ENCODE data around the gene HSD3B1.
"Not testable (repeated sequence)": the region's sequence is repeated elsewhere in the genome, so short reads cannot be mapped to it uniquely, and the experiment has no call there.

The HSD3B1 gene

DNA sequence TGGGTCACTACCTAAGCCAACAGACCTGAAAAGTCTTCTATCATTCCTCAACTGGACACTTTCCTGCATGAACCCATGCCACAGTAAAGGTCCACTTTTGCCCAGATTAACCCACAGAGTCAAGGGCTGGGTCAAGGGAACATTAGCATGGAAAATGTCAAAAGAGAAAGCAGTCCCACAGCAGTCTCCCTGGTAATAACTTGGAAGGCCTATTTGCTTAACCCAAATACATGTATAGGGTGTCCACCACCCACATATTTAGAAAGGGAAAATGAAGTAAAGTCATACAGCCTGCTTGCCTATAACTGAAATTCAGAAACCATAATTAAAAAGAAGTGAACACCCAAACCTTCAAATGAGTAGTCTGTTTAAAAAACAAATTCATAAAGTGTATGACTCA, 16.1 kb upstream of the HSD3B1 start:
- DNase-seq (ENCODE audit: low read depth in 2 of 2): no peak

DNA sequence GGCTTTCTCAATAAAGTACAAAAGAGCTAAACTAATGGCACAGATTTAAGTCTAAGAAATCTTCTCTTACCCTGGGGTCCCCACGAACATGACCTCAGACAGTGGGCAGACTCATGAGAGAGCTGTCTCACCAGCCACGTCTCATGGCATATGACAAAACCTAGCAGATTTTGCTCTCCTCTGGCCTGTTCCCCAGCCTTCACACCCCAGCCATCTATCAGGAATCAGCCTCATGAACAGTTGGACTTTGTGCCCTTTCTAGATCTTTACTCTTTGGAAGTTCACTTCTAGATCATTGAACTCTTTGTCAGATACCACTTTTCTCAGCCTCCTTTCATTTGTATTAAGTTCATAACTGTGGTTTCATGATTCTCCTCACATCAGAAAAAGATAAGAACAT, 14.2 kb upstream of the HSD3B1 start:
- DNase-seq (ENCODE audit: low read depth in 2 of 2): no peak

DNA sequence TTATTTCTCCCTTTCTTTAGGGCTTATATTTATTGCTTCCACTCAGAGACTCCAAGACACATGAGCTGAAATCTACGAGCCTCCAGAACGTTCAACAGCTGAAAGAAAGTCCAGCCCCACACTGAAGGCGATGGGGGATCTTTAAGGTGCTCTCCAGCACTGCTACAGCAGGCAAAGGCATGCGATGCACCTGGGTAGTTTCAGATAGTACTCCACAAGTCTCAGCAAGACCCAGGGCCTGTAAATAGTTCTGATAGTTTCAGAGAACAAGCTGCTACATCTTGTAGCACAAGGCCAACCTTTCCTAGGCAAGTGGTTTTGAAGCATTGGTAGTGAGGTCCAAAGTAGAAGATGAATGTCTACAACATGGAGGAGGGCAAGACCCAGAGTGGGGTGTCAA, 2.2 kb upstream of the HSD3B1 start:
- DNase-seq (ENCODE audit: low read depth in 2 of 2): no peak

DNA sequence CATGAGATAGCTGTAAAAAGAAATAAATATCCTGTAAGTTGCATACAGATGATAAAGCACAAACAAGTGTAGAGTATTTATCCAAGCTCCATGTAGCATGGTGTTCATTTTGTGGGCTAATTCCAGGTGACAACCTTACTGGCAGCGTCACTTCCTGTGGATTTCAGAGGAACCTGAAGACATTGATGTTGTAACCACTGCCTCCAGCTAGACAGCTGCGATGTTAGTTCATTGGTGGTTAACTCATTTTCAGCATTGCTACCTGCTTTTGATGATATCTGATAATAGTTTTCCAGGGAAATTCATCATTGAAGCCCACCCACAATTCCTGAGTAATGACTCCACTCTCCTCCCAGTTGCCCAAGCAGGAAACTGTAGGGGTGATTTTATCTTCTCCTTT, 3.0 kb downstream of the HSD3B1 start:
- DNase-seq (ENCODE audit: low read depth in 2 of 2): no peak

DNA sequence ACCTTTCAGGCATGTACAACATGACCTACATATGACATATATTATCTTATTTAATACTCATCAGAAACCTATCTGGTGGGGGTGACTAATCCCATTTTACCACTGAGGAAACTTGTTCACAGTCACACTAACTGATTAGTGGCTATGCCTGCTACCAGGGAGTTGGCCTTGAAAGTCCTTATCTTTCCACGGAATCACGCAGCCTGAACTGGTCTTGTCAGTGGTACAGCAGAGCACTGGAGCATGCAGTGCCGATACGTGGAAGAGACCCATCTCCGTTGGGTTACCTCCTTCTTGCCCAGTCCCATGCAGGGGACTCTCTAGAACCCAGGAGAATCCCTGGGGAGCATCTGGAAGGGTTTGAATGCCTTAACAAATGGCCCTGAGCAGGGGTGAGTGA, 8.2 kb downstream of the HSD3B1 start:
- DNase-seq (ENCODE audit: low read depth in 2 of 2): no peak

DNA sequence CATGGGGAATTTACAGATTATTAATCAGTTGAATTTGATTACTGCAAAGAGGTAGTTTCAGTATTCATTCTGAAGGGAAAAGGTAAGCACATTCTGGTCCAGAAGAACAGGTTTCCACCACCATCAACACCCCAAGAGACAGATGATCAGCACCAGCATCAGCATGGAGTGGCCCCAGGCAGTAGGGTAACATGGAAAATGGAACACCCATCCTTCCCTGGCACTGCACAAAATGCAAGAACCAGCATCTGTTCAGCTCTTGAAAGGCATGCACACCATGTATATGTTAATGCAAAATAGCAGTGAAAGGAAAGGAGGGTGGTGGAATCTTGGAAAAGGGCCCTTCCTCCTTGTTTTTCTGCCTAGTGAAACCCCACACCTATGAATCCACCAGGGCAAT, 9.2 kb downstream of the HSD3B1 start:
- no peak for DNase-seq (ENCODE audit: low read depth in 2 of 2)

DNA sequence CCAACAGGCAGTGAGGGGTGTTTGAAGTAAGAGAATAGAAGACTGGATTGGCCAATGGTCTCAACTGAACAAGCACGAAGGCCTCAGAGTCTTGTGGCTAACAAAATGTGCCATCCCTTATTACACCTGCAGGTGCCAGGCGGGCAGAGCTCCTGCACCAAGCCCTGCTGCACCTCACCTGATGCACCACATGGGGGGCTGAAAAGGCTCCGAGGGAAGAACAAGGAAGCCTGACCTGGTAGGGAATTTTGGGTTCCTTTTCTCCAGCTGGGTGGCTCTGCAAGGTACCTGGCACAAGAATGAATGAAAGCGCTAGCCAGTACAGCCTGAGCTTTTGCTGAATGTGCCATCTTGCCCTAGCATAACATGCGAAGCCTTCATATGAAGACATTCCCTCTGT, 9.7 kb downstream of the HSD3B1 start:
- DNase-seq (ENCODE audit: low read depth in 2 of 2): no peak

DNA sequence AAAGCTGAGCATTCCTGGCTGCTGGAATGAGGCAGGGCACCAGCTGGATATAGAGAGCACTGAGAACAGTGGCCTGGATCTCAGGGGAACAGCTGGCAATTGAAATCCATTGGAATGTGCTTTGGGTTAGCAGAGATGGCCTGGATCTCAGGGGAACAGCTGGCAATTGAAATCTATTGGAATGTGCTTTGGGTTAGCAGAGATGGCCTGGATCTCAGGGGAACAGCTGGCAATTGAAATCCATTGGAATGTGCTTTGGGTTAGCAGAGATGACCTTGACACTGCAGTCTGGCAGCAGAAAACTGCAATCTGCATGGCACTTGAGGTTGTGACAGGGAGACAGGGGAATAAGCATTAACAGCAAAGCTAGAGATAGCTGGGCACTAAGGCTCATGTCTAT, 10.7 kb downstream of the HSD3B1 start:
- not testable (repeated sequence) for DNase-seq (ENCODE audit: low read depth in 2 of 2)

DNA sequence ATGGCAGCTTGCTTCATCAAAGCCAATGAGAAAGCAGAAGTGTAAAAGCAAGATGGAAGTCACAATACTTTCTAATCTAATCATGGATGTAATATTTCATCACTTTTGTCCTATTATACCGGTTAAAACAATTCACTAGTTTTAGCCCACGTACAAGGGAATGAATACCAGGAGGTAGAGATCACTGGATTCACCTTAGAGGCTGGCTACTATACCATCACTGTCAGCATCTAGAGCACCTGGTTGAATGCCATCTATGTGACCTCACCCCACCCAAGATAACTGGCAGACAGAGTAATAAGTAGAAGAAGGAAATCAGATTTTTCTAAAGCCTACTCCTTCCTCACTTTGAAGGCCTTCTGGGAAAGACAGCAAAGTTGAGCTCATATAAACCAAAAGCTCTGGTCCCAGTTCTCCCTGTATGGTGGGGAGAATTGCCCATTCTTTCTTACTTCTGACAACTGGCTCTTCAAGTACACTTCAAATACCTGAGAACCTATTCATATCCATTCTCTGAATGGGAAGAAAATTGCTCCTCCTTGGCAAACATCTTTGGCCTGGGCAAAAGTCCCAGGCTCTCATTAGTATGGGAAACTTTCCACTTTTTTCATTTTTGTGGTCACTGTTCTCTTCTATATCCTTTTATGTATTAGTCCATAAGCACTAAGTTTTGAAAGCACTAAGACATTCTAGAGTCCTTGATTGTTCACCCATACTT, 24.8 kb downstream of the HSD3B1 start:
- DNase-seq (ENCODE audit: low read depth in 2 of 2): no peak

DNA sequence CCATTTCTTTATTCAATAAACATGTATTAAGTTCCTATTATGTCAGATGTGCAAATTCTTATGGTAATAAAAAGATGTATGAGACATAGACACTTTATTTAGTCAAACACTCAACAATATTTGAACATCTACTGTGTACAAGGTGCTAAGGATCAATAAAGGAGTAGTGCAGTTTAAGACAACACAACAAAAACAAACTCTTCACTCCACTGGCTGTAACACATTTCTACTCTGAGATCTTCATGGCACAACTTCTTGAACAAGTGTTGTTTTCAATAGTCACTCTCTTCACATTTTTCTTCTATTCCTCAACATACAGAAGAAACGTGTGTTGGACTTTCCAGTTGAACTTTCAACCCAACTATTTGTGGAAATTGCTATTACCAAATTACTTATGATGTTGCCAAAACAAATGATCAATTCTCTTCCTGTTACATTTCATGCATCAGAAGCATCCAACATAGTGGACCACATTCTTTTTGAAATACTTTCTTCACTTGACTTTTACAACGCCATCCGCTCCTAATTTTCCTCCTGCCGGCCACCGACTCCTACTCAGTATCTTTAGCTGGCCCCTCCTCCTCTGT, 25.4 kb downstream of the HSD3B1 start:
- DNase-seq (ENCODE audit: low read depth in 2 of 2): no peak

DNA sequence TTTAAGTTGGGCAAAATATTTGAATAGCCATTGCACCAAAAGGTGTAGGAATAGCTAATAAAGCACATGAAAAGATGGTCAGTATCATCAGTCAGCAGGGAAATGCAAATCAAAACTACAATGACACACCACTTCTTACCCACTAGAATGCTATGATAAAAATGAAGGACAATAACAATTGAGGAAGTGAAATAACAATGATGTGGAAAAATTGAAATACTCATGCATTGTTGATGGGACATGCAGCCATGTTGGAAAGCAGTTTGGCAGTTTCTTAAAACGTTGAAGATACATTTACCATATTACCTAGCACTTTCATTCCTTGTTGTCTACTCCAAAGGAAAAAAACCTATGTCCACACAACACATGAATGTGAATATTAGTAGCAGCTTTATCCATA, 28.4 kb downstream of the HSD3B1 start:
- no peak for DNase-seq (ENCODE audit: low read depth in 2 of 2)

DNA sequence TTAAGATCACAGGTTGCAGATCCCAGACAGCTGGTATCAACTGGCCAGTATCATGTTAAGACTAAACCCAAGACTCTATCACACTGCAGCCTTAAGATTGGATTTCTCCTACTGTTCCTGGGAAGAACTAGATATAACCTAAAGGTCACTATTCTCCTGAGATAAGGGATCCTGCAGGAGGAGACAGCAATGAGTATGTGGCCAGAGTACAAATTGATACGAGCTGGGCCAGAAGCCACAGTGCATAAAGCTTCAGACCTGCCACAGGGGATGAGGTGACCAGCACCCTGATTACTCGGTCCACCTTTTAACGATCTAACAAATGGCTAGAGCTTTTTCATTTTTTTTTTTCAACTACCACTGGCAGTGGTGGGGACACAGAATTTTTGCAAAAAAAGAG, 31.0 kb downstream of the HSD3B1 start:
- DNase-seq (ENCODE audit: low read depth in 2 of 2): no peak

DNA sequence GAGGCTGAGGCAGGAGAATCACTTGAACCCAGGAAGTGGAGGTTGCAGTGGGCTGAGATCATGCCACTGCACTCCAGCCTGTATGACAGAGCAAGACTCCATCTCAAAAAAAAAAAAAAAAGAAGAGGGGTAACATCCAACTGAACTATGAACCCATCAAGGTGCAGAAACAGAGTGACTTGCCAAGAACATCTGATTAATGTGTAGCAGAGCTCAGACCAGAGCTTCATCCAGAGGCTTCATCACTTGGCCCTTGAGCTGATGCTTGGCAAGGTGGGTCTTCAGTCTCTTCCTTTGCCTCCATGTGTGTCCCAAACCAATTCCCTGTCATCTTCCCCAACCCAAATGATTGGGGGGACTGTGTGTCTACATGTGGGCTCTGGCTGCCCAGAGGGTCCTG, 32.6 kb downstream of the HSD3B1 start:
- DNase-seq (ENCODE audit: low read depth in 2 of 2): no peak

DNA sequence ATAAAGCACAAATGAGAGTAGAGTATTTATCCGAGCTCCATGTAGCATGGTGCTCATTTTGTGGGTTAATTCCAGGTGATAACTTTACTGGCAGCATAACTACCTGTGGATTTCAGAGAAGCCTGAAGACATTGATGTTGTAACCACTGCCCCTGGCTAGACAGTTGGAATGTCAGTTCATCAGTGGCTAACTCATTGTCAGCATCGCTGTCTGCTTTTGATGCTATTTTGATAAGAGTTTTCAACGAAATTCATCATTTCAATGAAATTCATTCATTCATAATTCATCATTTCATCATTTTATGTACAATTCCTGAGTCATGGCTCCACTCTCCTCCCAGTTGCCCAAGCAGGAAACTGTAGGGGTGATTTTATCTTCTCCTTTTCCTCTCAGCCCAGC, 34.4 kb downstream of the HSD3B1 start:
- DNase-seq (ENCODE audit: low read depth in 2 of 2): no peak

DNA sequence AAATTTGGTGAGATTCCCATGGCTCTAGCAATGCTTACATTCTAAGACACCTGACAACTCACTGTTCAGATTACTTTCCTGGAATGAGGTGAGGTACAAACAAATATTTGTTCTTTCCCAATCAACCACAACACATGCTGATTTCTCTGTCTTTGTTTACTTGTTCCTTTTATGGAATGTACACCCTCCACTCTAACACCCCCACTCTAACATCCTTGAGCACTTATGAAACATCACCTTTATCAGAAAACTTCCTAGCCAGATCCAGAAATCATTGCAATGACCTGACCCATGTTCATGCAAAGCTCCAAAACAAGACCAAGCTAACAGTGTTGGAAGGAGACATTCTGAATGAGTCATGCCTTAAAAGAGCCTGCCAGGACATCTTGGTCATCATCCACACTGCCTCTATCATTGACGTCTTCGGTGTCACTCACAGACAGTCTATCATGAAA, 35.5 kb downstream of the HSD3B1 start:
- no peak for DNase-seq (ENCODE audit: low read depth in 2 of 2)

DNA sequence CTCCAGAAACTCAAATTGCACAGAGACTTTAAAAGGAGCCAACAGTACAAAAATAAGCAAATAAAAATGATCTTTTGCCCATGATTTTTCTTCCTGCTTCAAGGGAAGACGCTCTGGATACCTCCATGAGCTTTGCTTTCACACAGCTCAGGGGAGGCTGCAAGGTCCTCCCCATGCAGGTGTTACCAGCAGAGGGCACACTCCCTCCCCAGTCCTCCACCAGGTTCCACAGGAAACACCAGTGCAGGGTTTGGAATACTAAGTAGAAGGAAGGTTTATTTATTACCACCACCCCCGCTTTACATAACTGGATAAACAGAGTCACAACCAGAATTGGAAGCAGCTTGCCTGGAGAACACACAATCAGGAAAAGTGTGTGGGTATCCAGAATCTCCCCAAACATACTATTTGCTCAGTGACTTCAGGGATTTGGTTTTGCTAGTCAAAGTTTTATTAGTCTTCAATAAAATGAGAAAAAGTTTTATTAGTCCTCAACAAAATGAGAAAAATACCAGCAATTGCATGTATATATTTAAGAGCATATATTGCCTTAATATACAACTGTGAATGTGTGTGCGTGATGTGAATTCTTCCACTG, 37.3 kb downstream of the HSD3B1 start:
- DNase-seq (ENCODE audit: low read depth in 2 of 2): no peak

DNA sequence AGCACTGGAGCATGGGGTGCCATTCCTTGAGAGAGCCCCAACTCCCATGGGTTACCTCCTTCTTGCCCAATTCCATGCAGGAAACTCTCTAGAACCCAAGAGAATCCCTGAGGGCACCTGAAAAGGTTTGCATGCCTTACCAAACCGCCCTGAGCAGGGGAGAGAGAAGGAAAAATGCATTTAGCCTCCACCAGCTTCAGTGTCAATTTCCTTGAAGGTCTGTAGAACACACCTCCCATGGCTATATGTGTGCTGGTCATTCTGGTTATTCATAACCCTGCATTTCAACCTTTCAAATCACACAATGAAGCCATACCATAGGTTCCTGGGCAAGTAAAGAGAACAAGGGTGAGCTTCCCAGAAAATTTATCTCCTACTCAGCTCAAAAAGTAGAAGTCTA, 39.6 kb downstream of the HSD3B1 start:
- no peak for DNase-seq (ENCODE audit: low read depth in 2 of 2)

DNA sequence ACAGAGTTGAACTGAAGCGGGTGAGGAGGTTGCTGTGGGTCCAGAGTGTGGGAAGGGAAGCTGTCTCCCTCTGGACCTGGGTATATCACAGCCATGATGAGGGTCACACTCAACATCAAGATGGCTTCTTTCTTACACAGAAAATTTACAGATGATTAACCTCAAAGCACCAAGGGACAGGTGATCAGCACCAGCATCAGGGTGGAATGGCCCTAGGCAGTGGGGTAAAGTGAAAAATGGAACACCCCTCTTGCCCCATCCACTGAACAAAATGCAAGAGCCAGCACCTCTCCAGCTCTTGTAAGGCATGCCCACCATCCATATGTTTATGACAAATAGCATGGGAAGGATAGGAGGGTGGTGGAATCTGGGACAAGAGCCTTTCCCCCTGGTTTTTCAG, 40.3 kb downstream of the HSD3B1 start:
- DNase-seq (ENCODE audit: low read depth in 2 of 2): no peak

DNA sequence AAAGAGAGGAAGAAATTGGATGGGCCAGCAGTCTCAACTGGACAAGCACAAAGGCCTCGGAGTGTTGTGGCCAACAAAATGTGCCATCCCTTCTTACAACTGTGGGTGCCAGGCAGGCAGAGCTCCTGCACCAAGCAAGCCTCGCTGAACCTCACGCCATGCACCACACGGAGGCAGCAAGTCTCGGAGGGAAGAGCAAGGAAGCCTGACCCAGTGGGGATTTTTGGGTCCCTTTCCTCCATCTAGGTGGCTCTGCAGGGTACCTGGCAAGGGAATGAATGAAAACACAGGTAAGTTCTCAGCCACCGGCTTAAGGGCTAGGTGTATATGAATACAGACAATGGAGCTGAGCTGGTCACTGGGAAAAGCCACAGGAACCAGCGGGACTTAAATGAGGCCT, 40.8 kb downstream of the HSD3B1 start:
- no peak for DNase-seq (ENCODE audit: low read depth in 2 of 2)

DNA sequence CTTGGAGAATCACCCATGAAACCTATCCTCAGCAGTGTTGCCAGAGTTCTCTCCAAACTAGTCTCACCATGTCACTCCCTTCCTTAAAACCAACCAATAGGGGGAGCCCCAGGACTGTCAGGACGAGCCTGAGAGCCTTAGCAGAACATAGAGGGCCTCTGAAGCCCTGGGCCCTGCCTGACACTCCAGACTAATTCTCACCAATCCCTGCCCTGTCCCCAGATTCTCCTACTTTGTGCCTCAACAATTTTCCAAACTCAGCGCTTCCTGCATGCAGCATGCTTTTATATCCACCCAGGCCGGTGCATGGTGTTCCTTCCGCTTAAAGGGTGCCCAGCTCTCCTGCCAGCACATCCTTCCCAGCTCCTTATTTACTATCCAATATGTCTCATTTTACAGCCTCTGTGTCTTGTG, 42.7 kb downstream of the HSD3B1 start:
- DNase-seq (ENCODE audit: low read depth in 2 of 2): no peak

DNA sequence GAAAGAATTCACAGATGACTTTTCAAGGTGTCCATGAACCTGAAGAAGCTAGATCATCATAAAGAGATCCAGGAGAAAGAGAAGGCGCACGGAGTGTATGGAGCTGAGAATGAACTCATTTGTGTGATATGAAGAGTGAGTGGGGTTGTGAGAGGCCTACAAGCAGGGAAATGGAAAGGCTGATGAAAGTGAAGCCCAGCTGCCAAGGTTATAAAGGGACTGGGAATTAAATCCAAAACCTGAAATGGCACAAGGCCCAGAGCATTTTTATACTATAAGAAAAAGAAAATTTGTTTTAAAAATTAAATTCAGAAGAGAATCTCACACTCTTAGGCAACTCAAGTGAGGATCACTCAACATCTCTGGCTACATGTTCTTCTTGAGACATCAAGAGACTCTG, 43.4 kb downstream of the HSD3B1 start:
- no peak for DNase-seq (ENCODE audit: low read depth in 2 of 2)

DNA sequence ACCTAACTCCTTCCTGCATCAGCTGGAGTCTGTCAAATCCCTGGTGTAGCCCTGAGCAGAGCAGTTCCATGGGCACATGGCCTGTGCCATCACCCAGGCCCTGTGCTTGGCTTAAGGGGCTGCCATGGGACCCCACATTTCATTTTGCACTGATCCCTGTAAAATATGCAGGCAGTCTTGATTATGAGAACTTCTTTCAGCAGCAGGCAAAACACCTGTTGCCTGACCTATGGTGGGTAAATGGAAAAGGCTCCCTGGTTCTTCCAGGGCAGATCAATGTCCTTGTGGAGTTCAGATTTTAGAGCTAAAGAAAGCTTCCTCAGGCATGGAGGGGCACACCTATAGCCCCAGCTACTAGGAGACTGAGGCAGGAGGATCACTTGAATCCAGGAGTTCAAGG, 44.2 kb downstream of the HSD3B1 start:
- DNase-seq (ENCODE audit: low read depth in 2 of 2): no peak

DNA sequence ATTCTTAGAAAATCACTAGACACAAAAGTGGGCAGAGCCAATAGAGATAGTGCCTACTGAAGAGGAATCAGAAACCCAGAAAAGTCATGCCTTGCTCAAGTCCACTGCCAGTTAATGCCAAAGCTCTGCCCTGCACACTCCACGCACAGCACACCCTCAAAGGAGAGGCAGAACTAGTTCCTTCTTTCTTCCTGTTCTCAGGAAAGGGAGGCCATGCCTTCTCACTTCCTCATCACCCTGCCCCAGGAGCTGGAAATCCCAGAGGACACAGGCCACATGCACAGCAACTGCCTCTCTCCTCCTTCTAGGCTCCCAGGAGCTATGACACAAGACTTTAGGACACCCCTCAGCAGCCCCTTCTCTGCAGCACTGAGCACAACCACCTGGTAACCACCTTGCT, 45.6 kb downstream of the HSD3B1 start:
- not testable (repeated sequence) for DNase-seq (ENCODE audit: low read depth in 2 of 2)

Measured in stimulated activated CD8-positive, alpha-beta memory T cell treated with anti-CD3 and anti-CD28 coated beads, Interleukin-2, amount 100 ng/mL, for 48 hours (primary cell).